Effector memory CD4-positive, alpha-beta T cell (primary cell): ENCODE data around the gene DNM1.

ENCODE experiments used
- DNase-seq, 3 donors: peaks; one replicate each; pipeline ENCODE4 v3.0.0-alpha.2; 2020
- H3K27ac ChIP-seq: 2 replicates; pipeline ENCODE4 v1.7.0; 2013; ENCODE audit warnings: mild to moderate bottlenecking, low read length, moderate library complexity; ENCODE audit not compliant: insufficient read depth, poor library complexity, severe bottlenecking
- H3K27me3 ChIP-seq: replicated peaks from 2 replicates; pipeline ENCODE4 v1.7.0; 2013; ENCODE audit warnings: mild to moderate bottlenecking, low read length; ENCODE audit not compliant: insufficient read depth, control insufficient read depth, poor library complexity, severe bottlenecking
- H3K36me3 ChIP-seq: 2 replicates; pipeline ENCODE4 v1.7.0; 2013; ENCODE audit warnings: mild to moderate bottlenecking, low read length, moderate library complexity; ENCODE audit not compliant: control insufficient read depth, insufficient read depth
- H3K4me1 ChIP-seq: 2 replicates; pipeline ENCODE4 v1.7.0; 2013; ENCODE audit warnings: low read length, mild to moderate bottlenecking; ENCODE audit not compliant: control insufficient read depth, insufficient read depth, poor library complexity, severe bottlenecking
- H3K4me3 ChIP-seq: 2 replicates; pipeline ENCODE4 v1.7.0; 2013; ENCODE audit warnings: low read length, low read depth, mild to moderate bottlenecking; ENCODE audit not compliant: insufficient read depth, poor library complexity, severe bottlenecking
- H3K9me3 ChIP-seq: 2 replicates; pipeline ENCODE4 v1.7.0; 2013; ENCODE audit warnings: mild to moderate bottlenecking, low read length, moderate library complexity; ENCODE audit not compliant: control insufficient read depth

The DNM1 gene

DNA sequence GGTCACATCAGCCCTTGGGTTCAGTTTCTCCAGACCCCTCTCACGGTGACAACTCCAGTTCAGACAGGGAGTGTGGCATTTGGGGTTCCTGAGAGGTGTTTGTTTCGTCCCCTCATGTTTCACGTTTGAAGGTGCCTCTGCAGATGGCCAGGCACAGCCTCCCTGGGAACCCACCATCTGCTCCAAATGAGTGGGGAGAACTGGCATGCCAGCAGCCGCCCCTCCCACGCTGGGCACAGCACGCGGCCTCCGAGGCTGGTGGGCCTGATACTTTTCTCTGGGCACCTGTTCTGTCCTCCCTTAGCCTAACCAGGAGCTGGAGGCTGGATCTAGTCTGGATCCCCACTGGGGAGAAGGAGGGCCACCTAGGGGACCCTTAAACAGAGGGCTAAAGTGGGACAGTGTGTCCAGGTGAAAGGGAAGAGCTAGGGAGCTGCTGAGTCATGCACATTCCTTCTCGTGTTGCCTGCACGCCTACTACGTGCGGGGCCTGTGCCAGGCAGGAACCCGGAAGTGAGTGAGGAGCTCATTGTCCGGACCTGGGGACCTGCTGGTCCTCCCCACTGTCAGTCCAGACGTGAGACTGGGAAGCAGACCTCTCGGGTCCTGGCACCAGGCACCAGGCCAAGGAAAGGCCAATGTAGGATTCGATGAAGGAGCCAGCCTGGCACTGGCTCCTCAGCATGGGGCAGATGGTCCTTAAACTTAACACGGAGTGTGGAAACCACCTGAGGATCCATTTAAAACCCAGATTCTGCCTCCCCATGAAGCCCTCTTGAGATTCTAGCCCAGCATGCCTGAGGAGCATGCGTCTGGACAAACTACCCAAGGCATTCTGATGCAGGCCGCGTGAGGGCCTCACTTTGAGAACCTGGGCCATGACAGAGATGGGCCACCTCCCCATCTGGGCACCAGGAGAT, 11.7 kb downstream of the DNM1 start:
- Histone ChIP-seq H3K4me1 (peaks cover 12% of the 10 kb centered on the region), H3K36me3 (no peaks in the 10 kb centered on the region), H3K27me3 (no peaks in the 10 kb centered on the region), H3K9me3 (no peaks in the 10 kb centered on the region), H3K27ac (no peak overlapping the region), H3K4me3 (no peak overlapping the region)
- no peak for DNase-seq

DNA sequence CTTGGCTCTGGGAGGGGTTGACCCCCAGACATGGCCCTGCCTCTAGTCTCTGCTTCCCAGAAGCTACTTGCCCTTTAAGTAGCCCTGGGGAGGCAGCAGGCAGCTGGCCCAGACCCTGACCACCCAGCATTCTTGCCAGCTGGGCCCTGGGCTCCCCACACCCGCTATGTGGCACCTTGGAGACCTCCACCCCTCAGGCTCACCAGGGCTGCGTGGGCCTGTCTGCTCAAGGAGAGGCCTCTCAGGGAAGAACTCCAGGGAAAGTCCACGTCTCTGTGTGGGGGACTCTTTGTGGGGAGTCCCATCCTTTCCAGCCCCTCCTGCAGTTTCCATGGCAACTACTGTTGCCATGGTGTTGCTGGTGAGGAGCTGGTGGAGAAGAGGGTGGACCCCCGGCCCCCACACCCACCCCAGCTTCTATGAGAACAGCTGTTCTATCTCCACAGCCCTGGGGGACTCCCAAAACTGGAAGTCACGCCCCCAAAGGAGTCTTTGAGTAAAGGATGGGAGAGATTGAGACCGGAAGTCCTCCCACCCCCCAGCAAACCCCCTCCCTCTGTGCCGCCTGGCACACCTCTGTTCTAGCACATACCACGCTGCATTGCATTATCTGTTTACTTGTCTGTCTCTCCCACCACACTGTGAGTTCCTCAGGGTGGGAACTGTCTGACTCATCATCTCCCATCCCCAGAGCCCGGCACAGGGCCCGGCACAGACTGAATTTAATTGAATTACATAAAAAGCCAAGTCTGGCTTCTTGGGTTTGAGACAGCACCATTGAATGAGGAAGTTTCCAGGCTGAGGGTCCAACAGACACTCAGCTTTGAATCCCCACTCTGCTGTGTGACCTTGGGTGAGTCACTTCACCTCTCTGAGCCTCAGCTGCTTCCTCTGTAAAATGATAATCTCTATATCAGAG, 12.6 kb downstream of the DNM1 start:
- H3K9me3 ChIP-seq: no peaks in the 10 kb centered on the region
- H3K4me1 ChIP-seq: peaks cover 12% of the 10 kb centered on the region
- H3K27ac ChIP-seq: no peak overlapping the region
- no peak for DNase-seq
- H3K36me3 ChIP-seq: no peaks in the 10 kb centered on the region
- no peak overlapping the region for H3K4me3 ChIP-seq
- H3K27me3 ChIP-seq: no peaks in the 10 kb centered on the region

DNA sequence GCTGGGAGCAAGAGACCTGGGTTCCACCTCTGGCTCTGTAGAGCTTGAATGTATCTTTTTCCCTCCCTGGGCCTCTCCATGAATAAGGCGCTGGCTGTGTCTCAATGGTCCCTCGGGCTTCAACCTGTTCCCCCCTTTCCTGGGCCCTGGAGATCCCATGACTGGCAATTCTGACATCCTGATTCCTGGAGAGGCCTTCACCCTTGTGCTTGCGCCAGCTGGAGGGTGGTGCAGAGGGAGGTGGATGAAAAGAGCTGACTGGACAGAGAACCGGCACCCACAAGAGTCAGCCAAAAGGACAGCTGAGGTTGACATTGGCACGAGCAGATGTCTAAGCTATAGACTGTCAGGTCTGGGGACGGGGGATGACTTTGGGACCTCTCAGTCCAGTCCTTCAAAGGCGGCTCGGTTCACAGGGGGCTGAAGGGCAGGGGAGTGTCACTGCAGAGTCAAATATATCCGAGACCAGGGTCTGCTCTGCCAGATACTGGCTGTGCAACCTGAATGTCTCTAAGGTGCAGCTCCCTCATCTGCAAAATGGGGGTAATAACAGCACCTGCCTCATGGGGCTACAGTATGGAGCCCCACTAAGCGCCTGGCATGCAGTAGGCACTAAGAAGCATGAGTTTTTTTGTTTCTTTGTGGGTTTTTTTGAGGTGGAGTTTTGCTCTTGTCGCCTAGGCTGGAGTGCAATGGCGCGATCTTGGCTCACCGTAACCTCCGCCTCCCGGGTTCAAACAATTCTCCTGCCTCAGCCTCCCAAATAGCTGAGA, 13.8 kb downstream of the DNM1 start:
- no peaks in the 10 kb centered on the region for H3K9me3 ChIP-seq
- no peak overlapping the region for H3K27ac ChIP-seq
- DNase-seq: no peak
- peaks cover 12% of the 10 kb centered on the region for H3K4me1 ChIP-seq
- H3K27me3 ChIP-seq: no peaks in the 10 kb centered on the region
- no peaks in the 10 kb centered on the region for H3K36me3 ChIP-seq
- no peak overlapping the region for H3K4me3 ChIP-seq

DNA sequence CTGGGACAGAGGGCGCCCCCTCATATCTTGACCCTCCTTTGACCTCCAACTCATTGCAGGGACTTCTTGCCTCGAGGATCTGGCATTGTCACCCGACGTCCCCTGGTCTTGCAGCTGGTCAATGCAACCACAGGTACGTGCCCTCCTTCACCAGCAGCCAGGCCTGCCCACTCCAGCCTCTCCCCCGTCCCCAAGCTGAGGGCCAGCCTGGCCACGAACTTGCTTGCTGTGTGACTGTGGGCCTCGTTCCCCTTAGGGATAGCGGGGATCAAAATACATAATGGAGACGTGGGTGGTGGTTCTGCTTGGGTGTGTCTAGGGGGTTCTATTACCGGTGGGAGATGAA, 15.0 kb downstream of the DNM1 start:
- H3K4me3 ChIP-seq: peak overlapping the region; percentile 53
- no peaks in the 10 kb centered on the region for H3K27me3 ChIP-seq
- H3K27ac ChIP-seq: no peak overlapping the region
- H3K36me3 ChIP-seq: no peaks in the 10 kb centered on the region
- peaks cover 12% of the 10 kb centered on the region for H3K4me1 ChIP-seq
- DNase-seq: no peak
- H3K9me3 ChIP-seq: no peaks in the 10 kb centered on the region

DNA sequence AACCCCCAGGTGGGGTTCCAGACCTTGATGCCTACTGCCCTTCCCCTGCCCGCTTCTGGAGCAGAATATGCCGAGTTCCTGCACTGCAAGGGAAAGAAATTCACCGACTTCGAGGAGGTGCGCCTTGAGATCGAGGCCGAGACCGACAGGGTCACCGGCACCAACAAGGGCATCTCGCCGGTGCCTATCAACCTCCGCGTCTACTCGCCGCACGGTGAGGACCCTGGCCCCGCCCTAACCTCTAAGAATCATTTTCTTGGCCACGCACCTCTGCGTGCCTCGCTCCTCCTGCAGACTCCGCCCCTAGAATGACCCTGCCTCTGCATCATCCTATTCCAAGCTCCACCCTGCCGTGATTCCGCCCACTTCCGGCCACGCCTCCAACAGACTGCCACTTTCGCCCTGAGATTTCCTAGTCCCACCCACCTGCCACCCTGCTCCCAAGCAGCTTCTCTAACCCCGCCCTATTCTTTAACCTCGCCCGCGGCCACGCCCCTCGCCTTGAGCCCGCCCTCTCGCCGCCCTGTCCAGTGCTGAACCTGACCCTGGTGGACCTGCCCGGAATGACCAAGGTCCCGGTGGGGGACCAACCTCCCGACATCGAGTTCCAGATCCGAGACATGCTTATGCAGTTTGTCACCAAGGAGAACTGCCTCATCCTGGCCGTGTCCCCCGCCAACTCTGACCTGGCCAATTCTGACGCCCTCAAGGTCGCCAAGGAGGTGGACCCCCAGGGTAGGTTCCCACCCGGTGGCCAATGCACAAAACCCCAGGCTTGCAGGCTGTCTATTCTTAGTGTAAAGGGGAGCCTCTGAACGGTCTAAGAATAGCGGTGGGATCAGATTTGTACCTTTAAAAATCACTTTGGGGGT, 15.6 kb downstream of the DNM1 start:
- H3K9me3 ChIP-seq: no peaks in the 10 kb centered on the region
- DNase-seq: peak; percentile 84 to 88 (median 87)
- peaks cover 12% of the 10 kb centered on the region for H3K4me1 ChIP-seq
- no peaks in the 10 kb centered on the region for H3K27me3 ChIP-seq
- H3K36me3 ChIP-seq: no peaks in the 10 kb centered on the region
- no peak overlapping the region for H3K27ac ChIP-seq
- peak overlapping the region; percentile 53 for H3K4me3 ChIP-seq

DNA sequence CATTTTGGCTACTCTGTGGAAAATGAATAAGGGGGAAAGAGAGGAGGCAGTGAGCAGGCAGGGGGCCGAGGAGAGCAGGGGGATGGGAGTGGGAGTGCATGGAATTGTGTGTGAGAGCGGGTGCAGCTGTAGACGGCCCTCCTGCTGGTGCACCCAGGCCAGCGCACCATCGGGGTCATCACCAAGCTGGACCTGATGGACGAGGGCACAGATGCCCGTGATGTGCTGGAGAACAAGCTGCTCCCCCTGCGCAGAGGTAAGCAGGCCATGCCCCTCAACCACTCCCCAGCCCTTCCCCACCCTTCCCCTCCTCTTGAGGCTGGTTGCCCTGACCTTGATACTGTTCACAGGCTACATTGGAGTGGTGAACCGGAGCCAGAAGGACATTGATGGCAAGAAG, 16.7 kb downstream of the DNM1 start:
- Histone ChIP-seq H3K4me1 (peaks cover 12% of the 10 kb centered on the region), H3K36me3 (no peaks in the 10 kb centered on the region), H3K9me3 (no peaks in the 10 kb centered on the region), H3K27me3 (no peaks in the 10 kb centered on the region), H3K4me3 (no peak overlapping the region), H3K27ac (no peak overlapping the region)
- no peak for DNase-seq

DNA sequence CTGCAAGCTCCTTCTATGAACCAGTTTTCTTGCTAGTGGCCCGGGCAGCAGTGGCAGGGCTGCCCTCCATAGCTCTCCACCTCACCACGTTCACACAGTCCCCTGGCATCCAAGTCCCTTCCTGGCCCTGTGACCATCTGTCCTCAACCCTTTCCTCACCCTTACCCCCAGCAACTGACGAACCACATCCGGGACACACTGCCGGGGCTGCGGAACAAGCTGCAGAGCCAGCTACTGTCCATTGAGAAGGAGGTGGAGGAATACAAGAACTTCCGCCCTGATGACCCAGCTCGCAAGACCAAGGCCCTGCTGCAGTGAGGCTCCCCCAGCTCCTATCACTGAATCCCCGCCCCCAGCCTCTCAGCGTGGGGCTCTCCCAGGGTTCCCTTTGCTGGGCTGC, 18.8 kb downstream of the DNM1 start:
- H3K36me3 ChIP-seq: no peaks in the 10 kb centered on the region
- H3K27ac ChIP-seq: no peak overlapping the region
- no peaks in the 10 kb centered on the region for H3K27me3 ChIP-seq
- peaks cover 12% of the 10 kb centered on the region for H3K4me1 ChIP-seq
- no peaks in the 10 kb centered on the region for H3K9me3 ChIP-seq
- no peak overlapping the region for H3K4me3 ChIP-seq
- no peak for DNase-seq

DNA sequence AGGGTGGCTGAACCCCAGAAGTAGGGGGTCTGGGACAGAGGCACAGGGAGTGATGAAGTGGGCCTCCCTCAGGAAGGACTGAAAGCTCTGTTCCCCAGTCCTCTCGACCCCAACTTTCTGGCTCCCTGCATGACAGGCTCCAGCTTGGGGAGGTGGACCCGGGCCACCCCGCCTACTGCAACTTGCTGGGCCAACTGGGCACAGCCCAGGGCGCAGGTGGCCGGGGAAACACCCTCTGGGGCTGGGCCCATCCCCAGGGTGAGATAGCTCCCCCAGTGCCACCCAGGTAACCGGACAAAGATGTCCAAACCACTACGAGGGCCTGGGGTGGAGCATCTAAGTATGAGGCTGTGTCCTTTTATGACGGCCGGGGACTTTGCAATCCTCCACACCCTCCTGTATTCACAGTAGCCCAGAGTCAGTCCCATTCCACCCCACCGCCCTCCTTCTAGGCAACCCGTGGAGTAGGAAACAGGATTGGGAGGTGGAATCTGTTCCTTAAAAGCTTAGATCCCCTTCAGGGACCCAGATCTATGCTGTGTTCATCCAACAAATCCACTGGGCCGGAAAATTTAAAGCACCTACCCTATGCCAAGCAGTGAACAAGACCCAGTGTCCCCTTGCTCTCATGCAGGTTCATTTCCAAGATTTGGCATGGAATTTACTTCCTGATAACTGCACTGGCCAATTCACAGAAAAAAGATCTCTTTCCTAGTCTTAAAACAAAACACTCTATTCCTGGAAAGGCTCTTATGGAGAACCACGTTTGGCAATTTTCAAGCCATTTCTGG, 19.9 kb downstream of the DNM1 start:
- H3K36me3 ChIP-seq: no peaks in the 10 kb centered on the region
- no peak overlapping the region for H3K27ac ChIP-seq
- H3K27me3 ChIP-seq: no peaks in the 10 kb centered on the region
- H3K9me3 ChIP-seq: no peaks in the 10 kb centered on the region
- H3K4me3 ChIP-seq: no peak overlapping the region
- DNase-seq: no peak
- H3K4me1 ChIP-seq: peaks cover 7% of the 10 kb centered on the region
